GM12878 (cell line): Measurements from ENCODE around the gene TAF6L. TPM values are rescaled to one million over a fixed set of nuclear protein-coding genes. Genes with fewer than 3 reads are reported as not detected.

Source experiments
- ASH2L ChIP-seq: fragments of 300-600, 200-600 bp; sonication (generic); IDR thresholded peaks from 2 replicates; pipeline ENCODE4 v1.6.1; 2017; ENCODE audit warnings: low read depth, mild to moderate bottlenecking, borderline replicate concordance
- CREM ChIP-seq: IDR thresholded peaks from 2 replicates; pipeline ENCODE4 v1.6.1; 2014; ENCODE audit warnings: antibody characterized with exemption, low read depth
- CTCF ChIP-seq, 3 experiments: IDR thresholded peaks in 2 of 3; conservative IDR thresholded peaks in 1 of 3; 2 replicates each; pipeline ENCODE4 v1.5.1; 2011; ENCODE audit warnings: low read depth in 3 of 3, low read length in 3 of 3, mild to moderate bottlenecking in 3 of 3, control low read depth in 2 of 3, moderate library complexity in 2 of 3, inconsistent platforms in 1 of 3, mixed read lengths in 1 of 3; ENCODE audit not compliant: control insufficient read depth in 2 of 3, insufficient read depth in 1 of 3; ENCODE audit errors: extremely low read depth in 1 of 3
- DPF2 ChIP-seq: fragments of 450-650 bp; IDR thresholded peaks from 2 replicates; pipeline ENCODE4 v1.6.1; 2017; ENCODE audit warnings: mild to moderate bottlenecking
- EGR1 ChIP-seq, 2 experiments: IDR thresholded peaks; 1 replicate in 1 of 2; 2 replicates in 1 of 2; pipeline ENCODE4 v1.6.1; 2011 to 2012; ENCODE audit warnings: low read depth in 2 of 2, low read length in 2 of 2, borderline replicate concordance in 1 of 2, mild to moderate bottlenecking in 1 of 2, moderate library complexity in 1 of 2
- EP300 ChIP-seq, 2 experiments: fragments of 150-350 bp in 1 of 2; IDR thresholded peaks; 2 replicates each; pipeline ENCODE4 v1.6.1; 2011 to 2012; ENCODE audit warnings: low read depth in 2 of 2, low read length in 2 of 2, borderline replicate concordance in 1 of 2, improper control_type of control experiment in 1 of 2, inconsistent platforms in 1 of 2; ENCODE audit not compliant: control insufficient read depth in 1 of 2
- ETV6 ChIP-seq, 2 experiments: fragments of 450-650 bp in 1 of 2; IDR thresholded peaks in 1 of 2; conservative IDR thresholded peaks in 1 of 2; 2 replicates each; pipeline ENCODE4 v1.6.1; 2014; ENCODE audit warnings: antibody characterized with exemption in 1 of 2, borderline replicate concordance in 1 of 2, low read depth in 1 of 2, mild to moderate bottlenecking in 1 of 2, moderate library complexity in 1 of 2
- NR2F1 ChIP-seq: fragments of 450-650 bp; conservative IDR thresholded peaks from 2 replicates; pipeline ENCODE4 v1.6.1; 2017; ENCODE audit warnings: mild to moderate bottlenecking
- PAX5 ChIP-seq: IDR thresholded peaks from 2 replicates; pipeline ENCODE4 v1.6.1; 2011; ENCODE audit warnings: low read depth, low read length, borderline replicate concordance
- RAD21 ChIP-seq: IDR thresholded peaks from 2 replicates; pipeline ENCODE4 v1.6.1; 2011; ENCODE audit warnings: mild to moderate bottlenecking, low read depth, low read length, moderate library complexity; ENCODE audit not compliant: insufficient read depth
- RFX5 ChIP-seq: IDR thresholded peaks from 2 replicates; pipeline ENCODE4 v1.6.1; 2011; ENCODE audit warnings: low read depth, low read length, improper control_type of control experiment
- RUNX3 ChIP-seq: IDR thresholded peaks from 2 replicates; pipeline ENCODE4 v1.6.1; 2012; ENCODE audit warnings: low read length, inconsistent platforms
- SMARCA5 ChIP-seq: fragments of 450-650 bp; IDR thresholded peaks from 2 replicates; pipeline ENCODE4 v1.6.1; 2017; ENCODE audit warnings: mild to moderate bottlenecking
- TCF3 ChIP-seq: IDR thresholded peaks from 2 replicates; pipeline ENCODE4 v1.6.1; 2012; ENCODE audit warnings: low read depth, mild to moderate bottlenecking, low read length, borderline replicate concordance; ENCODE audit not compliant: insufficient read depth
- WRNIP1 ChIP-seq: IDR thresholded peaks from 2 replicates; pipeline ENCODE4 v1.6.1; 2011; ENCODE audit warnings: low read depth, low read length, improper control_type of control experiment, borderline replicate concordance
- ZNF207 ChIP-seq: fragments of 450-650 bp; IDR thresholded peaks from 2 replicates; pipeline ENCODE4 v1.6.1; 2014; ENCODE audit warnings: antibody characterized with exemption, mild to moderate bottlenecking, borderline replicate concordance
- polyA plus RNA-seq, 11 experiments: library from polyadenylated mRNA; depleted of rRNA in 4 of 11; unstranded in 6 of 11; stranded (reverse) in 5 of 11; fragments of >200 nt; fragmentation: Nextera tagmentation in 4 of 11; fragmentation: Illumina TruSeq in 1 of 11; extraction: Ambion mirVana in 4 of 11; extraction: Trizol in 1 of 11; gene quantifications; 1 replicate in 1 of 11; 2 replicates in 10 of 11; pipeline versions ENCODE4 v1.2.1 to v1.2.3, GENCODE V29; 2011 to 2016; ENCODE audit warnings: inconsistent platforms in 2 of 11, missing spikeins in 2 of 11, low read depth in 1 of 11
- total RNA-seq, 4 experiments: library from RNA; depleted of rRNA in 3 of 4; stranded (reverse); fragments of >200 nt in 3 of 4; fragmentation: Illumina TruSeq in 1 of 4; extraction: Trizol in 1 of 4; gene quantifications; 2 replicates each; pipeline versions ENCODE4 v1.2.1 to v1.2.3, GENCODE V29; 2013 to 2021
- TF ChIP-seq, protein P1 (sequence below): fragments of 450-650 bp; IDR thresholded peaks from 2 replicates; pipeline ENCODE4 v1.6.1; 2017; ENCODE audit warnings: low read depth, mild to moderate bottlenecking, moderate library complexity
- TF ChIP-seq, protein P2 (sequence below): fragments of 450-650 bp; IDR thresholded peaks from 2 replicates; pipeline ENCODE4 v1.6.1; 2017; ENCODE audit warnings: mild to moderate bottlenecking, moderate library complexity
- TF ChIP-seq, protein P3 (sequence below): IDR thresholded peaks from 2 replicates; pipeline ENCODE4 v1.6.1; 2011; ENCODE audit warnings: mild to moderate bottlenecking, low read depth, low read length, moderate library complexity; ENCODE audit not compliant: insufficient replicate concordance

Gene TAF6L
- total and polyA plus RNA-seq, 10 of the 15 experiments (the other 5 are each of a cell fraction or from before 2014, with no cell fraction given) = 0.15 to 35.6 (median 19.0) TPM

GRCh38 chr11:62771144-62772021, at the start of gene TAF6L (continued):
- TF ChIP-seq, protein P1, sequence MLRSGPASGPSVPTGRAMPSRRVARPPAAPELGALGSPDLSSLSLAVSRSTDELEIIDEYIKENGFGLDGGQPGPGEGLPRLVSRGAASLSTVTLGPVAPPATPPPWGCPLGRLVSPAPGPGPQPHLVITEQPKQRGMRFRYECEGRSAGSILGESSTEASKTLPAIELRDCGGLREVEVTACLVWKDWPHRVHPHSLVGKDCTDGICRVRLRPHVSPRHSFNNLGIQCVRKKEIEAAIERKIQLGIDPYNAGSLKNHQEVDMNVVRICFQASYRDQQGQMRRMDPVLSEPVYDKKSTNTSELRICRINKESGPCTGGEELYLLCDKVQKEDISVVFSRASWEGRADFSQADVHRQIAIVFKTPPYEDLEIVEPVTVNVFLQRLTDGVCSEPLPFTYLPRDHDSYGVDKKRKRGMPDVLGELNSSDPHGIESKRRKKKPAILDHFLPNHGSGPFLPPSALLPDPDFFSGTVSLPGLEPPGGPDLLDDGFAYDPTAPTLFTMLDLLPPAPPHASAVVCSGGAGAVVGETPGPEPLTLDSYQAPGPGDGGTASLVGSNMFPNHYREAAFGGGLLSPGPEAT = peak; percentile 94
- no peak; the same call in 1 of the 2 replicates for TF ChIP-seq RUNX3
- TF ChIP-seq WRNIP1 = no peak
- no peak for TF ChIP-seq ETV6 (conservative IDR thresholded peaks at IDR 0.05 in 1 of 2, IDR thresholded peaks at IDR 0.05 in 1 of 2; ENCODE audit: borderline replicate concordance in 1 of 2, low read depth in 1 of 2)
- TF ChIP-seq, protein P2, sequence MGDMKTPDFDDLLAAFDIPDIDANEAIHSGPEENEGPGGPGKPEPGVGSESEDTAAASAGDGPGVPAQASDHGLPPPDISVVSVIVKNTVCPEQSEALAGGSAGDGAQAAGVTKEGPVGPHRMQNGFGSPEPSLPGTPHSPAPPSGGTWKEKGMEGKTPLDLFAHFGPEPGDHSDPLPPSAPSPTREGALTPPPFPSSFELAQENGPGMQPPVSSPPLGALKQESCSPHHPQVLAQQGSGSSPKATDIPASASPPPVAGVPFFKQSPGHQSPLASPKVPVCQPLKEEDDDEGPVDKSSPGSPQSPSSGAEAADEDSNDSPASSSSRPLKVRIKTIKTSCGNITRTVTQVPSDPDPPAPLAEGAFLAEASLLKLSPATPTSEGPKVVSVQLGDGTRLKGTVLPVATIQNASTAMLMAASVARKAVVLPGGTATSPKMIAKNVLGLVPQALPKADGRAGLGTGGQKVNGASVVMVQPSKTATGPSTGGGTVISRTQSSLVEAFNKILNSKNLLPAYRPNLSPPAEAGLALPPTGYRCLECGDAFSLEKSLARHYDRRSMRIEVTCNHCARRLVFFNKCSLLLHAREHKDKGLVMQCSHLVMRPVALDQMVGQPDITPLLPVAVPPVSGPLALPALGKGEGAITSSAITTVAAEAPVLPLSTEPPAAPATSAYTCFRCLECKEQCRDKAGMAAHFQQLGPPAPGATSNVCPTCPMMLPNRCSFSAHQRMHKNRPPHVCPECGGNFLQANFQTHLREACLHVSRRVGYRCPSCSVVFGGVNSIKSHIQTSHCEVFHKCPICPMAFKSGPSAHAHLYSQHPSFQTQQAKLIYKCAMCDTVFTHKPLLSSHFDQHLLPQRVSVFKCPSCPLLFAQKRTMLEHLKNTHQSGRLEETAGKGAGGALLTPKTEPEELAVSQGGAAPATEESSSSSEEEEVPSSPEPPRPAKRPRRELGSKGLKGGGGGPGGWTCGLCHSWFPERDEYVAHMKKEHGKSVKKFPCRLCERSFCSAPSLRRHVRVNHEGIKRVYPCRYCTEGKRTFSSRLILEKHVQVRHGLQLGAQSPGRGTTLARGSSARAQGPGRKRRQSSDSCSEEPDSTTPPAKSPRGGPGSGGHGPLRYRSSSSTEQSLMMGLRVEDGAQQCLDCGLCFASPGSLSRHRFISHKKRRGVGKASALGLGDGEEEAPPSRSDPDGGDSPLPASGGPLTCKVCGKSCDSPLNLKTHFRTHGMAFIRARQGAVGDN = peak; percentile 66
- no peak for TF ChIP-seq RAD21
- TF ChIP-seq, protein P3, sequence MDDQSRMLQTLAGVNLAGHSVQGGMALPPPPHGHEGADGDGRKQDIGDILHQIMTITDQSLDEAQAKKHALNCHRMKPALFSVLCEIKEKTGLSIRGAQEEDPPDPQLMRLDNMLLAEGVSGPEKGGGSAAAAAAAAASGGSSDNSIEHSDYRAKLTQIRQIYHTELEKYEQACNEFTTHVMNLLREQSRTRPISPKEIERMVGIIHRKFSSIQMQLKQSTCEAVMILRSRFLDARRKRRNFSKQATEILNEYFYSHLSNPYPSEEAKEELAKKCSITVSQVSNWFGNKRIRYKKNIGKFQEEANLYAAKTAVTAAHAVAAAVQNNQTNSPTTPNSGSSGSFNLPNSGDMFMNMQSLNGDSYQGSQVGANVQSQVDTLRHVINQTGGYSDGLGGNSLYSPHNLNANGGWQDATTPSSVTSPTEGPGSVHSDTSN = no peak
- TF ChIP-seq EGR1 (IDR thresholded peaks at IDR 0.05; ENCODE audit: borderline replicate concordance in 1 of 2, low read depth in 2 of 2, low read length in 2 of 2) = peak; percentile 28 to 90
- peak; percentile 93 for TF ChIP-seq SMARCA5
- TF ChIP-seq CTCF (IDR thresholded peaks at IDR 0.05 in 2 of 3, conservative IDR thresholded peaks at IDR 0.05 in 1 of 3; ENCODE audit: control insufficient read depth in 2 of 3, extremely low read depth in 1 of 3, insufficient read depth in 1 of 3, low read depth in 3 of 3, low read length in 3 of 3) = no peak
- peak; percentile 71 for TF ChIP-seq DPF2
- 0 out of 4 replicates have a peak, but pooled peaks of 1 of the 2 experiments have one; percentile 6 for TF ChIP-seq EP300 (IDR thresholded peaks at IDR 0.05; ENCODE audit: borderline replicate concordance in 1 of 2, control insufficient read depth in 1 of 2, low read depth in 2 of 2, low read length in 2 of 2)
- no peak for TF ChIP-seq ASH2L
- TF ChIP-seq NR2F1 = peak; percentile 100
- no peak for TF ChIP-seq TCF3
- no peak for TF ChIP-seq ZNF207
- TF ChIP-seq RFX5 = no peak
- no peak for TF ChIP-seq CREM
- TF ChIP-seq PAX5 = peak; percentile 77; the same call in 1 of the 2 replicates
